ENCODE results near the gene KDM2B.

DNA sequence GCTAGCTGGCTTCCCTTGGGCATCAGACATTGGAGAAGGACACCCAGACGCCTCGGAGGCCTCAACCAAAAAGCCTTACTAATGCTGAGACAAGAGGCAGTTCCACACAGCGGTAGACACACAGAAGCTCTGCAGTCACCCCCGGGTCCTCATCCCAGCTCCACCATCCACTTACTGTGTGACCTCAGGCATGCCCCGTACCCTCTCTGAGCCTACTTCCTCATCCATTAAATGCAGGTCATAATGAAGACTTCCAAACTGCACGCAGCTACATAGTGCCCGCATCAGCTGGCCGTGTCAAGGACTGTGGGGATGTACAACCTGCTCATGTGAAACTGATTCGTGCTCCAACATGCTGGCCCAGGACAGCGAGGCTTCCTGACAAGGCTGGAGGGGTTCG lies 72.3 kb downstream of the KDM2B start:
- TF ChIP-seq EZH2 (IDR thresholded peaks at IDR 0.05; ENCODE audit: low read depth, unreplicated experiment) (no peak), POLR2AphosphoS5 (IDR thresholded peaks at IDR 0.05; ENCODE audit: low read depth) (no peak)

All from GM23338 (cell line).